GM10248 (cell line): Measurements from ENCODE around the gene CCDC154.

Experiments used
- CTCF ChIA-PET: fragments of 300-600 bp; sonication (Branson Sonifier 250); formaldehyde crosslinking; extraction: SDS; loops from one replicate; lab custom pipeline; 2021; ENCODE audit warnings: antibody characterized with exemption; lab: Yijun Ruan, JAX
- POLR2A ChIA-PET: fragments of 350-650 bp; sonication (Branson Sonifier 250); formaldehyde crosslinking; extraction: SDS; loops from one replicate; lab custom pipeline; 2020; ENCODE audit warnings: antibody characterized with exemption; lab: Yijun Ruan, JAX
- DNase-seq: peaks from one replicate; pipeline ENCODE4 v3.0.0; 2012; ENCODE audit errors: extremely low spot score
- CTCF ChIP-seq: IDR thresholded peaks from 2 replicates; pipeline ENCODE4 v1.5.1; 2012; ENCODE audit warnings: mild to moderate bottlenecking, low read depth; ENCODE audit errors: extremely low read depth, missing control alignments, control extremely low read depth

CCDC154 gene

GRCh38 chr16:1455190-1456171 is 11.1 kb upstream of the CCDC154 start:
- ChIA-PET CTCF (no interaction called here), POLR2A (no interaction called here)
- no peak for TF ChIP-seq CTCF
- DNase-seq: no peak

GRCh38 chr16:1454561-1454960 is 10.2 kb upstream of the CCDC154 start:
- CTCF ChIA-PET: interaction anchor here (1.4 kb wide), 1 partner anchor 9 kb away, joined by 5 read pairs; no protein-coding TSS in a partner anchor

GRCh38 chr16:1453316-1453715 is 9.0 kb upstream of the CCDC154 start:
- no peak for TF ChIP-seq CTCF
- DNase-seq: no peak
- POLR2A ChIA-PET: no interaction called here
- CTCF ChIA-PET: interaction anchor here (1.4 kb wide), 1 partner anchor 10 kb away, joined by 5 read pairs; no protein-coding TSS in a partner anchor

More at GRCh38 chr16:1454561-1454960, 10.2 kb upstream of the CCDC154 start:
- TF ChIP-seq CTCF: no peak
- DNase-seq: no peak
- POLR2A ChIA-PET: no interaction called here

GRCh38 chr16:1452530-1452929 is 8.2 kb upstream of the CCDC154 start:
- ChIA-PET CTCF (no interaction called here), POLR2A (no interaction called here)
- TF ChIP-seq CTCF: no peak
- DNase-seq: no peak

- ChIA-PET CTCF (no interaction called here), POLR2A (no interaction called here)
- TF ChIP-seq CTCF: no peak
- DNase-seq: no peak
These were observed 7.5 kb upstream of the CCDC154 start for GRCh38 chr16:1451702-1452392.

- no peak for DNase-seq
- TF ChIP-seq CTCF: no peak
- ChIA-PET POLR2A (no interaction called here), CTCF (interaction anchor here (1.2 kb wide), 1 partner anchor 24 kb away, joined by 3 read pairs; no protein-coding TSS in a partner anchor)
These were observed 6.5 kb upstream of the CCDC154 start for GRCh38 chr16:1450841-1451240.
